GM23338 (cell line): ENCODE data around the gene KLF7. TPM values are rescaled to one million over a fixed set of nuclear protein-coding genes. Genes with fewer than 3 reads are reported as not detected.

Source experiments
- ATAC-seq: fragments of 200-7000 bp; cut with Tn5 transposase; 3 replicates; pipeline ENCODE4 v1.9.1; 2020
- DNase-seq: peaks from one replicate; pipeline ENCODE4 v3.0.0-alpha.2; 2015; ENCODE audit warnings: low spot score
- H2AFZ ChIP-seq: fragments of 200-600 bp; sonication (generic); 2 replicates; pipeline ENCODE4 v1.8.0; 2016; ENCODE audit warnings: antibody characterized with exemption, mild to moderate bottlenecking, moderate library complexity
- H3F3A ChIP-seq: fragments of 200-600 bp; sonication (generic); replicated peaks from 2 replicates; pipeline ENCODE4 v1.8.0; 2017; ENCODE audit warnings: antibody characterized with exemption, mixed run types, low read depth
- H3K27ac ChIP-seq: fragments of 200-600 bp; sonication (generic); 2 replicates; pipeline ENCODE4 v1.6.1; 2016; ENCODE audit warnings: low read depth
- H3K27me3 ChIP-seq: fragments of 200-600 bp; sonication (generic); 2 replicates; pipeline ENCODE4 v1.8.0; 2016; ENCODE audit warnings: mild to moderate bottlenecking, mixed run types, moderate library complexity; ENCODE audit not compliant: insufficient read depth
- H3K36me3 ChIP-seq: fragments of 200-600 bp; sonication (generic); 2 replicates; pipeline ENCODE4 v1.8.0; 2016; ENCODE audit warnings: mild to moderate bottlenecking; ENCODE audit not compliant: insufficient read depth
- H3K4me1 ChIP-seq: fragments of 200-600 bp; sonication (generic); 2 replicates; pipeline ENCODE4 v1.8.0; 2016; ENCODE audit warnings: mild to moderate bottlenecking, moderate library complexity; ENCODE audit not compliant: insufficient read depth
- H3K4me2 ChIP-seq: fragments of 200-600 bp; sonication (generic); 2 replicates; pipeline ENCODE4 v1.7.1; 2017; ENCODE audit warnings: mixed run types
- H3K4me3 ChIP-seq: fragments of 200-600 bp; sonication (generic); 2 replicates; pipeline ENCODE4 v1.6.1; 2016; ENCODE audit warnings: mixed run types
- H3K79me2 ChIP-seq: fragments of 200-600 bp; sonication (generic); replicated peaks from 2 replicates; pipeline ENCODE4 v1.8.0; 2017; ENCODE audit warnings: mild to moderate bottlenecking; ENCODE audit not compliant: insufficient read depth
- H3K9me2 ChIP-seq: fragments of 200-600 bp; sonication (generic); 2 replicates; pipeline ENCODE4 v1.8.0; 2017; ENCODE audit not compliant: insufficient read depth
- H4K20me1 ChIP-seq: fragments of 200-600 bp; sonication (generic); replicated peaks from 2 replicates; pipeline ENCODE4 v1.8.0; 2017; ENCODE audit warnings: mild to moderate bottlenecking; ENCODE audit not compliant: insufficient read depth
- H3K27ac Mint-ChIP-seq: 2 replicates; pipeline ENCODE4 v1.8.0; 2020; ENCODE audit warnings: inconsistent platforms, mild to moderate bottlenecking, moderate library complexity, mixed read lengths
- H3K27me3 Mint-ChIP-seq: 3 replicates; pipeline ENCODE4 v1.8.0; 2022; ENCODE audit warnings: low read depth, mild to moderate bottlenecking, moderate library complexity, mixed read lengths, inconsistent platforms; ENCODE audit not compliant: insufficient read depth, poor library complexity
- H3K36me3 Mint-ChIP-seq: 3 replicates; pipeline ENCODE4 v1.8.0; 2021; ENCODE audit warnings: low read depth, mild to moderate bottlenecking, inconsistent platforms, moderate library complexity, mixed read lengths
- H3K4me1 Mint-ChIP-seq: 3 replicates; pipeline ENCODE4 v1.8.0; 2020; ENCODE audit warnings: mild to moderate bottlenecking, inconsistent platforms, mixed read lengths
- H3K4me3 Mint-ChIP-seq: 3 replicates; pipeline ENCODE4 v1.8.0; 2021; ENCODE audit warnings: moderate library complexity, mild to moderate bottlenecking, inconsistent platforms, mixed read lengths
- H3K9me3 Mint-ChIP-seq: 3 replicates; pipeline ENCODE4 v1.8.0; 2020; ENCODE audit warnings: moderate library complexity, mild to moderate bottlenecking, inconsistent platforms, mixed read lengths
- CREB1 ChIP-seq: fragments of 250-450 bp; sonication (Bioruptor Pico); IDR thresholded peaks from 2 replicates; pipeline ENCODE4 v1.5.0; 2020; ENCODE audit warnings: low read depth, mild to moderate bottlenecking, moderate library complexity
- EZH2 ChIP-seq: fragments of 200-600 bp; sonication (generic); IDR thresholded peaks from one replicate; pipeline ENCODE4 v1.8.0; 2017; ENCODE audit warnings: antibody characterized with exemption, mild to moderate bottlenecking, low read depth; ENCODE audit not compliant: unreplicated experiment
- EZH2phosphoT487 ChIP-seq: fragments of 200-600 bp; sonication (generic); IDR thresholded peaks from one replicate; pipeline ENCODE4 v1.8.1; 2018; ENCODE audit warnings: antibody characterized with exemption; ENCODE audit not compliant: unreplicated experiment
- JUNB ChIP-seq: IDR thresholded peaks from one replicate; pipeline ENCODE4 v1.6.1; 2016; ENCODE audit warnings: antibody characterized with exemption; ENCODE audit not compliant: unreplicated experiment
- NANOG ChIP-seq: IDR thresholded peaks from 2 replicates; pipeline ENCODE4 v1.6.1; 2016; ENCODE audit warnings: antibody characterized with exemption, borderline replicate concordance
- POLR2AphosphoS5 ChIP-seq: IDR thresholded peaks from 2 replicates; pipeline ENCODE4 v1.6.1; 2016; ENCODE audit warnings: antibody characterized with exemption, low read depth
- STAT1 ChIP-seq: IDR thresholded peaks from one replicate; pipeline ENCODE4 v1.6.1; 2016; ENCODE audit warnings: antibody characterized with exemption; ENCODE audit not compliant: unreplicated experiment
- ZNF114 ChIP-seq: fragments of 250-450 bp; sonication (Bioruptor Pico); IDR thresholded peaks from 2 replicates; pipeline ENCODE4 v1.5.0; 2020; ENCODE audit warnings: mild to moderate bottlenecking, moderate library complexity
- ZNF331 ChIP-seq: fragments of 250-450 bp; sonication (Bioruptor Pico); IDR thresholded peaks from 2 replicates; pipeline ENCODE4 v1.5.0; 2020; ENCODE audit warnings: low read depth, mild to moderate bottlenecking, moderate library complexity
- polyA plus RNA-seq: library from polyadenylated mRNA; unstranded; fragments of >200 nt; fragmentation: Nextera tagmentation; extraction: Ambion mirVana; gene quantifications from 2 replicates; pipeline ENCODE4 v1.2.1, GENCODE V29; 2016
- total RNA-seq: library from RNA; depleted of rRNA; stranded (reverse); fragments of >200 nt; shearing (Covaris generic); gene quantifications from 2 replicates; pipeline ENCODE4 v1.2.3, GENCODE V29; 2014
- TF ChIP-seq, protein P1 (sequence below), 2 experiments: fragments of 200-600 bp in 1 of 2; sonication (generic) in 1 of 2; conservative IDR thresholded peaks; 2 replicates each; pipeline versions ENCODE4 v1.5.1 to v1.6.1; 2016 to 2017; ENCODE audit warnings: antibody characterized with exemption in 2 of 2, low read depth in 2 of 2, mild to moderate bottlenecking in 2 of 2, moderate library complexity in 1 of 2
- TF ChIP-seq, protein P2 (sequence below): IDR thresholded peaks from one replicate; pipeline ENCODE4 v1.6.1; 2018; ENCODE audit warnings: antibody characterized with exemption; ENCODE audit not compliant: unreplicated experiment
- TF ChIP-seq, protein P3 (sequence below): IDR thresholded peaks from 2 replicates; pipeline ENCODE4 v1.6.1; 2016; ENCODE audit warnings: antibody characterized with exemption
- TF ChIP-seq, protein P4 (sequence below): fragments of 250-450 bp; sonication (Bioruptor Pico); IDR thresholded peaks from 2 replicates; pipeline ENCODE4 v1.5.0; 2020; ENCODE audit warnings: mild to moderate bottlenecking, moderate library complexity

KLF7 gene
- total and polyA plus RNA-seq, 2 experiments from 2014 or later: 5.7 to 15.4 TPM

DNA sequence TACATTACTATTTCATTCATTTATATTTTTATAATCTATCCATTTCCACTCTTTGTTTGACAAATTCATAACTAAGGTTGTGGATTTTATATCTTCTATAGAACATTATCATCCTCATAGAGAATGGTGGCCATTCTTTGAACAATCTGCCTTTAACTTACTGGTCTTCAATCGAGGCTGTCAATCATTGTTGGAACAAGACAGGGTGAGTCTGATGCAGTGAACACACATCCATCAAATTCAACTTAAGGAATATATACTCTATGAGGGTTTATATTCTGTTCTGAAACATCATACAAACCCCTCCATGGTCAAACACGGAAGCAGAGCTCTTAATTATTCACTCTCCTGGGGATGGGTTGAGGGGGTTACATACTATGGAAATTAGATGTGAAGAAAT lies 28.3 kb upstream of the KLF7 start:
- H2AFZ ChIP-seq: no peak overlapping the region
- no peaks in the 10 kb centered on the region for H3K27me3 Mint-ChIP-seq
- H3K4me1 Mint-ChIP-seq: peaks cover 2% of the 10 kb centered on the region; the same call in 1 of the 3 replicates
- no peak overlapping the region for H3K4me3 ChIP-seq
- no peaks in the 10 kb centered on the region for H3K79me2 ChIP-seq
- no peak overlapping the region for H3K27ac ChIP-seq
- ATAC-seq: no peak
- TF ChIP-seq JUNB: no peak
- TF ChIP-seq EZH2phosphoT487: no peak
- TF ChIP-seq, protein P1, sequence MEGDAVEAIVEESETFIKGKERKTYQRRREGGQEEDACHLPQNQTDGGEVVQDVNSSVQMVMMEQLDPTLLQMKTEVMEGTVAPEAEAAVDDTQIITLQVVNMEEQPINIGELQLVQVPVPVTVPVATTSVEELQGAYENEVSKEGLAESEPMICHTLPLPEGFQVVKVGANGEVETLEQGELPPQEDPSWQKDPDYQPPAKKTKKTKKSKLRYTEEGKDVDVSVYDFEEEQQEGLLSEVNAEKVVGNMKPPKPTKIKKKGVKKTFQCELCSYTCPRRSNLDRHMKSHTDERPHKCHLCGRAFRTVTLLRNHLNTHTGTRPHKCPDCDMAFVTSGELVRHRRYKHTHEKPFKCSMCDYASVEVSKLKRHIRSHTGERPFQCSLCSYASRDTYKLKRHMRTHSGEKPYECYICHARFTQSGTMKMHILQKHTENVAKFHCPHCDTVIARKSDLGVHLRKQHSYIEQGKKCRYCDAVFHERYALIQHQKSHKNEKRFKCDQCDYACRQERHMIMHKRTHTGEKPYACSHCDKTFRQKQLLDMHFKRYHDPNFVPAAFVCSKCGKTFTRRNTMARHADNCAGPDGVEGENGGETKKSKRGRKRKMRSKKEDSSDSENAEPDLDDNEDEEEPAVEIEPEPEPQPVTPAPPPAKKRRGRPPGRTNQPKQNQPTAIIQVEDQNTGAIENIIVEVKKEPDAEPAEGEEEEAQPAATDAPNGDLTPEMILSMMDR (conservative IDR thresholded peaks at IDR 0.05; ENCODE audit: low read depth in 2 of 2): no peak
- no peak for TF ChIP-seq NANOG
- no peak for TF ChIP-seq STAT1
- no peak for TF ChIP-seq POLR2AphosphoS5
- TF ChIP-seq EZH2: no peak
- TF ChIP-seq CREB1 (CRISPR knock-in tag): no peak
- TF ChIP-seq, protein P2, sequence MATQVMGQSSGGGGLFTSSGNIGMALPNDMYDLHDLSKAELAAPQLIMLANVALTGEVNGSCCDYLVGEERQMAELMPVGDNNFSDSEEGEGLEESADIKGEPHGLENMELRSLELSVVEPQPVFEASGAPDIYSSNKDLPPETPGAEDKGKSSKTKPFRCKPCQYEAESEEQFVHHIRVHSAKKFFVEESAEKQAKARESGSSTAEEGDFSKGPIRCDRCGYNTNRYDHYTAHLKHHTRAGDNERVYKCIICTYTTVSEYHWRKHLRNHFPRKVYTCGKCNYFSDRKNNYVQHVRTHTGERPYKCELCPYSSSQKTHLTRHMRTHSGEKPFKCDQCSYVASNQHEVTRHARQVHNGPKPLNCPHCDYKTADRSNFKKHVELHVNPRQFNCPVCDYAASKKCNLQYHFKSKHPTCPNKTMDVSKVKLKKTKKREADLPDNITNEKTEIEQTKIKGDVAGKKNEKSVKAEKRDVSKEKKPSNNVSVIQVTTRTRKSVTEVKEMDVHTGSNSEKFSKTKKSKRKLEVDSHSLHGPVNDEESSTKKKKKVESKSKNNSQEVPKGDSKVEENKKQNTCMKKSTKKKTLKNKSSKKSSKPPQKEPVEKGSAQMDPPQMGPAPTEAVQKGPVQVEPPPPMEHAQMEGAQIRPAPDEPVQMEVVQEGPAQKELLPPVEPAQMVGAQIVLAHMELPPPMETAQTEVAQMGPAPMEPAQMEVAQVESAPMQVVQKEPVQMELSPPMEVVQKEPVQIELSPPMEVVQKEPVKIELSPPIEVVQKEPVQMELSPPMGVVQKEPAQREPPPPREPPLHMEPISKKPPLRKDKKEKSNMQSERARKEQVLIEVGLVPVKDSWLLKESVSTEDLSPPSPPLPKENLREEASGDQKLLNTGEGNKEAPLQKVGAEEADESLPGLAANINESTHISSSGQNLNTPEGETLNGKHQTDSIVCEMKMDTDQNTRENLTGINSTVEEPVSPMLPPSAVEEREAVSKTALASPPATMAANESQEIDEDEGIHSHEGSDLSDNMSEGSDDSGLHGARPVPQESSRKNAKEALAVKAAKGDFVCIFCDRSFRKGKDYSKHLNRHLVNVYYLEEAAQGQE: no peak
- no peak for TF ChIP-seq ZNF114 (CRISPR knock-in tag)
- TF ChIP-seq, protein P3, sequence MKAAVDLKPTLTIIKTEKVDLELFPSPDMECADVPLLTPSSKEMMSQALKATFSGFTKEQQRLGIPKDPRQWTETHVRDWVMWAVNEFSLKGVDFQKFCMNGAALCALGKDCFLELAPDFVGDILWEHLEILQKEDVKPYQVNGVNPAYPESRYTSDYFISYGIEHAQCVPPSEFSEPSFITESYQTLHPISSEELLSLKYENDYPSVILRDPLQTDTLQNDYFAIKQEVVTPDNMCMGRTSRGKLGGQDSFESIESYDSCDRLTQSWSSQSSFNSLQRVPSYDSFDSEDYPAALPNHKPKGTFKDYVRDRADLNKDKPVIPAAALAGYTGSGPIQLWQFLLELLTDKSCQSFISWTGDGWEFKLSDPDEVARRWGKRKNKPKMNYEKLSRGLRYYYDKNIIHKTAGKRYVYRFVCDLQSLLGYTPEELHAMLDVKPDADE: no peak
- TF ChIP-seq, protein P4, sequence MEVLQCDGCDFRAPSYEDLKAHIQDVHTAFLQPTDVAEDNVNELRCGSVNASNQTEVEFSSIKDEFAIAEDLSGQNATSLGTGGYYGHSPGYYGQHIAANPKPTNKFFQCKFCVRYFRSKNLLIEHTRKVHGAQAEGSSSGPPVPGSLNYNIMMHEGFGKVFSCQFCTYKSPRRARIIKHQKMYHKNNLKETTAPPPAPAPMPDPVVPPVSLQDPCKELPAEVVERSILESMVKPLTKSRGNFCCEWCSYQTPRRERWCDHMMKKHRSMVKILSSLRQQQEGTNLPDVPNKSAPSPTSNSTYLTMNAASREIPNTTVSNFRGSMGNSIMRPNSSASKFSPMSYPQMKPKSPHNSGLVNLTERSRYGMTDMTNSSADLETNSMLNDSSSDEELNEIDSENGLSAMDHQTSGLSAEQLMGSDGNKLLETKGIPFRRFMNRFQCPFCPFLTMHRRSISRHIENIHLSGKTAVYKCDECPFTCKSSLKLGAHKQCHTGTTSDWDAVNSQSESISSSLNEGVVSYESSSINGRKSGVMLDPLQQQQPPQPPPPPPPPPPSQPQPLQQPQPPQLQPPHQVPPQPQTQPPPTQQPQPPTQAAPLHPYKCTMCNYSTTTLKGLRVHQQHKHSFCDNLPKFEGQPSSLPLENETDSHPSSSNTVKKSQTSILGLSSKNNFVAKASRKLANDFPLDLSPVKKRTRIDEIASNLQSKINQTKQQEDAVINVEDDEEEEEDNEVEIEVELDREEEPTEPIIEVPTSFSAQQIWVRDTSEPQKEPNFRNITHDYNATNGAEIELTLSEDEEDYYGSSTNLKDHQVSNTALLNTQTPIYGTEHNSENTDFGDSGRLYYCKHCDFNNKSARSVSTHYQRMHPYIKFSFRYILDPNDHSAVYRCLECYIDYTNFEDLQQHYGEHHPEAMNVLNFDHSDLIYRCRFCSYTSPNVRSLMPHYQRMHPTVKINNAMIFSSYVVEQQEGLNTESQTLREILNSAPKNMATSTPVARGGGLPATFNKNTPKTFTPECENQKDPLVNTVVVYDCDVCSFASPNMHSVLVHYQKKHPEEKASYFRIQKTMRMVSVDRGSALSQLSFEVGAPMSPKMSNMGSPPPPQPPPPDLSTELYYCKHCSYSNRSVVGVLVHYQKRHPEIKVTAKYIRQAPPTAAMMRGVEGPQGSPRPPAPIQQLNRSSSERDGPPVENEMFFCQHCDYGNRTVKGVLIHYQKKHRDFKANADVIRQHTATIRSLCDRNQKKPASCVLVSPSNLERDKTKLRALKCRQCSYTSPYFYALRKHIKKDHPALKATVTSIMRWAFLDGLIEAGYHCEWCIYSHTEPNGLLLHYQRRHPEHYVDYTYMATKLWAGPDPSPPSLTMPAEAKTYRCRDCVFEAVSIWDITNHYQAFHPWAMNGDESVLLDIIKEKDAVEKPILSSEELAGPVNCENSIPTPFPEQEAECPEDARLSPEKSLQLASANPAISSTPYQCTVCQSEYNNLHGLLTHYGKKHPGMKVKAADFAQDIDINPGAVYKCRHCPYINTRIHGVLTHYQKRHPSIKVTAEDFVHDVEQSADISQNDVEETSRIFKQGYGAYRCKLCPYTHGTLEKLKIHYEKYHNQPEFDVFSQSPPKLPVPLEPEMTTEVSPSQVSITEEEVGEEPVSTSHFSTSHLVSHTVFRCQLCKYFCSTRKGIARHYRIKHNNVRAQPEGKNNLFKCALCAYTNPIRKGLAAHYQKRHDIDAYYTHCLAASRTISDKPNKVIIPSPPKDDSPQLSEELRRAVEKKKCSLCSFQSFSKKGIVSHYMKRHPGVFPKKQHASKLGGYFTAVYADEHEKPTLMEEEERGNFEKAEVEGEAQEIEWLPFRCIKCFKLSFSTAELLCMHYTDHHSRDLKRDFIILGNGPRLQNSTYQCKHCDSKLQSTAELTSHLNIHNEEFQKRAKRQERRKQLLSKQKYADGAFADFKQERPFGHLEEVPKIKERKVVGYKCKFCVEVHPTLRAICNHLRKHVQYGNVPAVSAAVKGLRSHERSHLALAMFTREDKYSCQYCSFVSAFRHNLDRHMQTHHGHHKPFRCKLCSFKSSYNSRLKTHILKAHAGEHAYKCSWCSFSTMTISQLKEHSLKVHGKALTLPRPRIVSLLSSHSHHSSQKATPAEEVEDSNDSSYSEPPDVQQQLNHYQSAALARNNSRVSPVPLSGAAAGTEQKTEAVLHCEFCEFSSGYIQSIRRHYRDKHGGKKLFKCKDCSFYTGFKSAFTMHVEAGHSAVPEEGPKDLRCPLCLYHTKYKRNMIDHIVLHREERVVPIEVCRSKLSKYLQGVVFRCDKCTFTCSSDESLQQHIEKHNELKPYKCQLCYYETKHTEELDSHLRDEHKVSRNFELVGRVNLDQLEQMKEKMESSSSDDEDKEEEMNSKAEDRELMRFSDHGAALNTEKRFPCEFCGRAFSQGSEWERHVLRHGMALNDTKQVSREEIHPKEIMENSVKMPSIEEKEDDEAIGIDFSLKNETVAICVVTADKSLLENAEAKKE (CRISPR knock-in tag): no peak
- no peak for TF ChIP-seq ZNF331 (CRISPR knock-in tag)
- no peaks in the 10 kb centered on the region for H4K20me1 ChIP-seq
- no peaks in the 10 kb centered on the region for H3K36me3 Mint-ChIP-seq
- no peak overlapping the region for H3K4me2 ChIP-seq
- no peaks in the 10 kb centered on the region for H3F3A ChIP-seq
- no peaks in the 10 kb centered on the region for H3K27me3 ChIP-seq
- no peak for DNase-seq
- H3K36me3 ChIP-seq: no peaks in the 10 kb centered on the region
- 0 out of 2 replicates have a peak, but pooled peaks cover 6% of the 10 kb centered on the region for H3K4me1 ChIP-seq
- H3K27ac Mint-ChIP-seq: no peak overlapping the region
- no peaks in the 10 kb centered on the region for H3K9me3 Mint-ChIP-seq
- no peak overlapping the region for H3K4me3 Mint-ChIP-seq
- H3K9me2 ChIP-seq: 0 out of 2 replicates have a peak, but pooled peaks cover 3% of the 10 kb centered on the region
